Thyroid gland (tissue), 4 donors: ENCODE results near the gene NCAPG. TPM values are rescaled to one million over a fixed set of nuclear protein-coding genes. Genes with fewer than 3 reads are reported as not detected.

Experiments used
- DNase-seq, 2 donors: peaks; one replicate each; pipeline ENCODE4 v3.0.0-alpha.2; 2019
- H3K27ac ChIP-seq, 3 donors: fragments of 200-600 bp; sonication (generic); 1 replicate in 2 of 3; 2 replicates in 1 of 3; pipeline ENCODE4 v1.5.1; 2016 to 2019; ENCODE audit warnings: mild to moderate bottlenecking in 1 of 3, moderate library complexity in 1 of 3
- H3K27me3 ChIP-seq: fragments of 200-600 bp; sonication (generic); one replicate; pipeline ENCODE4 v1.5.1; 2019
- H3K36me3 ChIP-seq, 2 donors: fragments of 200-600 bp; sonication (generic); one replicate each; pipeline ENCODE4 v1.5.1; 2016 to 2019
- H3K4me1 ChIP-seq, 2 donors: fragments of 200-600 bp; sonication (generic); one replicate each; pipeline ENCODE4 v1.5.1; 2017 to 2019
- H3K4me3 ChIP-seq, 3 donors: fragments of 200-600 bp; sonication (generic); replicated peaks in 1 of 3; 1 replicate in 2 of 3; 2 replicates in 1 of 3; pipeline ENCODE4 v1.5.1; 2016; ENCODE audit warnings: mild to moderate bottlenecking in 1 of 3
- H3K9me3 ChIP-seq: fragments of 200-600 bp; sonication (generic); one replicate; pipeline ENCODE4 v1.5.1; 2017
- CTCF ChIP-seq, 6 experiments: fragments of 200-600 bp in 3 of 6; fragments of 450-650 bp in 3 of 6; sonication (generic) in 3 of 6; IDR thresholded peaks; one replicate each; pipeline ENCODE4 v1.5.1; 2016 to 2019; ENCODE audit warnings: antibody characterized with exemption in 6 of 6, mild to moderate bottlenecking in 2 of 6, inconsistent platforms in 1 of 6, moderate library complexity in 1 of 6
- POLR2A ChIP-seq, 2 donors: fragments of 450-650 bp; IDR thresholded peaks; one replicate each; pipeline ENCODE4 v1.6.1; 2017; ENCODE audit warnings: antibody characterized with exemption in 2 of 2, mild to moderate bottlenecking in 2 of 2, moderate library complexity in 1 of 2
- WGBS, 2 donors: methylation state at CpG; one replicate each; pipeline ENCODE4 v1.1.5; 2017; 5-methylcytosine and 5-hydroxymethylcytosine counted together
- intact Hi-C: fragments of 100-400 bp; cut with DNase I; formaldehyde crosslinking; loops from one replicate; pipeline ENCODE4 v1.15.1; 2023
- total RNA-seq, 4 donors: library from RNA; depleted of rRNA; stranded (reverse); fragments of >200 nt; gene quantifications; one replicate each; pipeline ENCODE4 v1.2.3, GENCODE V29; 2016

Gene NCAPG
- total RNA-seq, 4 donors from 2014 or later, result 0.56 to 1.3 (median 0.92) TPM; not detected in 1

- intact Hi-C loops, result no loop called here
- H3K4me1 ChIP-seq, result peaks cover 12% of the 10 kb centered on the region in 2 donors
- no peak for DNase-seq
- no peaks in the 10 kb centered on the region for H3K27me3 ChIP-seq
- H3K9me3 ChIP-seq, result no peaks in the 10 kb centered on the region
- H3K36me3 ChIP-seq, result no peaks in the 10 kb centered on the region
- WGBS, 2 donors, result 5 to 10% methylated on average over 40 to 42 of the region's 82 CpGs
- H3K4me3 ChIP-seq, result peak within 1 kb of the TSS in 1 of 3 donors; percentile 8
- TF ChIP-seq CTCF (IDR thresholded peaks at IDR 0.05) (no peak), POLR2A (IDR thresholded peaks at IDR 0.05) (no peak)
- H3K27ac ChIP-seq, result no peak within 1 kb of the TSS
Observed at GRCh38 chr4:17781300-17782287, 29.2 kb upstream of the NCAPG start, which contains the start of gene FAM184B. Gene FAM184B (minus strand): TSS chr4:17781621. CDS start chr4:17781299, 322 bp downstream.

- Histone ChIP-seq H3K36me3 (no peaks in the 10 kb centered on the region), H3K4me1 (peaks cover 10 to 11% of the 10 kb centered on the region in 2 donors), H3K4me3 (no peak overlapping the region), H3K9me3 (no peaks in the 10 kb centered on the region), H3K27ac (no peak overlapping the region), H3K27me3 (no peaks in the 10 kb centered on the region)
- TF ChIP-seq CTCF (IDR thresholded peaks at IDR 0.05) (no peak), POLR2A (IDR thresholded peaks at IDR 0.05) (no peak)
- 67 to 69% methylated on average over 5 of the region's 5 CpGs for WGBS, 2 donors
- DNase-seq, result no peak
- intact Hi-C loops, result no loop called here
Observed at GRCh38 chr4:17785858-17786257, 24.9 kb upstream of the NCAPG start.

- Histone ChIP-seq H3K4me1 (peaks cover 3 to 4% of the 10 kb centered on the region in 2 donors), H3K9me3 (no peaks in the 10 kb centered on the region), H3K27me3 (no peaks in the 10 kb centered on the region), H3K4me3 (no peak overlapping the region), H3K36me3 (no peaks in the 10 kb centered on the region), H3K27ac (no peak overlapping the region)
- DNase-seq, result no peak
- no peak for TF ChIP-seq POLR2A (IDR thresholded peaks at IDR 0.05)
- TF ChIP-seq CTCF (IDR thresholded peaks at IDR 0.05), result no peak
- intact Hi-C loops, result no loop called here
- 58 to 76% methylated on average over 5 of the region's 5 CpGs for WGBS, 2 donors
Observed at GRCh38 chr4:17786567-17786966, 24.2 kb upstream of the NCAPG start.

GRCh38 chr4:17787315-17787714 is 23.5 kb upstream of the NCAPG start:
- TF ChIP-seq CTCF (IDR thresholded peaks at IDR 0.05) (no peak), POLR2A (IDR thresholded peaks at IDR 0.05) (no peak)
- Histone ChIP-seq H3K4me1 (no peaks in the 10 kb centered on the region), H3K4me3 (no peak overlapping the region), H3K9me3 (no peaks in the 10 kb centered on the region), H3K36me3 (no peaks in the 10 kb centered on the region), H3K27ac (no peak overlapping the region), H3K27me3 (no peaks in the 10 kb centered on the region)
- intact Hi-C loops, result no loop called here
- DNase-seq, result no peak
- WGBS, 2 donors, result 91 to 93% methylated on average over 5 of the region's 5 CpGs

GRCh38 chr4:17788956-17789355 is 21.8 kb upstream of the NCAPG start:
- no peak for DNase-seq

More at GRCh38 chr4:17788956-17789355, 21.8 kb upstream of the NCAPG start:
- Histone ChIP-seq H3K4me3 (no peak overlapping the region), H3K9me3 (no peaks in the 10 kb centered on the region), H3K27me3 (no peaks in the 10 kb centered on the region), H3K27ac (no peak overlapping the region), H3K4me1 (no peaks in the 10 kb centered on the region), H3K36me3 (no peaks in the 10 kb centered on the region)
- intact Hi-C loops, result no loop called here
- no peak for TF ChIP-seq POLR2A (IDR thresholded peaks at IDR 0.05)
